KMS-11 (cell line): ENCODE measurements around the gene PPIH.
A peak's percentile ranks its signal among the peaks of the same experiment; 100 is the strongest.
"Not testable (repeated sequence)": the region's sequence is repeated elsewhere in the genome, so short reads cannot be mapped to it uniquely, and the experiment has no call there.

Experiments
- H2AFZ ChIP-seq: fragments of 200-600 bp; sonication (generic); 2 replicates; pipeline ENCODE4 v1.6.1; 2016; ENCODE audit warnings: antibody characterized with exemption, mixed run types, low read depth
- H3K27ac ChIP-seq: fragments of 200-600 bp; sonication (generic); 2 replicates; pipeline ENCODE4 v1.6.1; 2016; ENCODE audit warnings: mild to moderate bottlenecking, mixed run types
- H3K27me3 ChIP-seq: fragments of 200-600 bp; sonication (generic); 2 replicates; pipeline ENCODE4 v1.6.1; 2017; ENCODE audit warnings: mild to moderate bottlenecking, low read depth, mixed run types, moderate library complexity; ENCODE audit not compliant: insufficient read depth
- H3K36me3 ChIP-seq: fragments of 200-600 bp; sonication (generic); 2 replicates; pipeline ENCODE4 v1.6.1; 2017; ENCODE audit warnings: mild to moderate bottlenecking, mixed run types; ENCODE audit not compliant: insufficient read depth
- H3K4me1 ChIP-seq: fragments of 200-600 bp; sonication (generic); 2 replicates; pipeline ENCODE4 v1.6.1; 2016; ENCODE audit warnings: mild to moderate bottlenecking, low read depth, mixed run types; ENCODE audit not compliant: poor library complexity, severe bottlenecking
- H3K4me2 ChIP-seq: fragments of 200-600 bp; sonication (generic); 2 replicates; pipeline ENCODE4 v1.7.0; 2016; ENCODE audit warnings: mild to moderate bottlenecking, mixed run types
- H3K4me3 ChIP-seq: fragments of 200-600 bp; sonication (generic); IDR thresholded peaks from 2 replicates; pipeline ENCODE4 v1.6.1; 2017; ENCODE audit warnings: low read depth, low read length, mixed read lengths; ENCODE audit not compliant: insufficient read depth
- H3K79me2 ChIP-seq: fragments of 200-600 bp; sonication (generic); 2 replicates; pipeline ENCODE4 v1.6.1; 2016; ENCODE audit warnings: low read depth, mixed run types; ENCODE audit not compliant: insufficient read depth
- H3K9ac ChIP-seq: fragments of 200-600 bp; sonication (generic); 2 replicates; pipeline ENCODE4 v1.6.1; 2016; ENCODE audit warnings: mild to moderate bottlenecking, mixed run types
- H4K20me1 ChIP-seq: fragments of 200-600 bp; sonication (generic); 2 replicates; pipeline ENCODE4 v1.6.1; 2016; ENCODE audit warnings: mild to moderate bottlenecking, mixed run types; ENCODE audit not compliant: insufficient read depth
- CTCF ChIP-seq: fragments of 200-600 bp; sonication (generic); conservative IDR thresholded peaks from 2 replicates; pipeline ENCODE4 v1.6.1; 2017; ENCODE audit warnings: low read depth, mild to moderate bottlenecking, antibody characterized with exemption, low read length, moderate library complexity, mixed read lengths

The PPIH gene

GRCh38 chr1:42657981-42658876 is at the start of gene PPIH:
TSS of gene PPIH (plus strand) at chr1:42658423. CDS start at chr1:42658447, 24 bp downstream.
- Histone ChIP-seq H3K4me2 (peak within 1 kb of the TSS; percentile 81), H3K27me3 (no peaks in the 10 kb centered on the region), H2AFZ (peak within 1 kb of the TSS; percentile 95), H3K4me1 (peaks cover 44% of the 10 kb centered on the region), H4K20me1 (no peaks in the 10 kb centered on the region), H3K4me3 (peak within 1 kb of the TSS; percentile 72), H3K27ac (peak within 1 kb of the TSS; percentile 72), H3K9ac (peak within 1 kb of the TSS; percentile 83), H3K36me3 (peaks cover 5% of the 10 kb centered on the region; the same call in 1 of the 2 replicates), H3K79me2 (peaks cover 41% of the 10 kb centered on the region; the same call in 1 of the 2 replicates)
- TF ChIP-seq CTCF, result no peak

DNA sequence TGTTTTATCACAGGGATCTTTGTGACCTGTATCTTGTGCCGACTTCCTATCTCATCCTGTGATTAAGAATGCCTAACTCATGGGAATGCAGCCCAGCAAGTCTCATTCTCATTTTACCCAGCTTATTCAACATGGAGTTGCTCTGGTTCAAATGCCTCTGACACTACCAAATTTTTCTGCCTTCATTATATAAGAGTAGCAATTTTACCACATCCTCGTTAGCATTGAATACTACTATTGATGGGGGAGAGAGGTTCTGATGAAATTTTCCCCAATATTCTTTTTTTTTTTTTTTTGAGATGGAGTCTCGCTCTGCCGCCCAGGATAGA is 44.5 kb upstream of the PPIH start:
- no peaks in the 10 kb centered on the region for H3K79me2 ChIP-seq
- no peaks in the 10 kb centered on the region for H3K4me1 ChIP-seq
- no peak overlapping the region for H3K27ac ChIP-seq
- H3K4me2 ChIP-seq, result no peak overlapping the region
- H2AFZ ChIP-seq, result no peak overlapping the region
- no peak for TF ChIP-seq CTCF
- H3K9ac ChIP-seq, result no peak overlapping the region
- no peak overlapping the region for H3K4me3 ChIP-seq
- no peaks in the 10 kb centered on the region for H3K36me3 ChIP-seq
- H3K27me3 ChIP-seq, result no peaks in the 10 kb centered on the region
- H4K20me1 ChIP-seq, result no peaks in the 10 kb centered on the region

DNA sequence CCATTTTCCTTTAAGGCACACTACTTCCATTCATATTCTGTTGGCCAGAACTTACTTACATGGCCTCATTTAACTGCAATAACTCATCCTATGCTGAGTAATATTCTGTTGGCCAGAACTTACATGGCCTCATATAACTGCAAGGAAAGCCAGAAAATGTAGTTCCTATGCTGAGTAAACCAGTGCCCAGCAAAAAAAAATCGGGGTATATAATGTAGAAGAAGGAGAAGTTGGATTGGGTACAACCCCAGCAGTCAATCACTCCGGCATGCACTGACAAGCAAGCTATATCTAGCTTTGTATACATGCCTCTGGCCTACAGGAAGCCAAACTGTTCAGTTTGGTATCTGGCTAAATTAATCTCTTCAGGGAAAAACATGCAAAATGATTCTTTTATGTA is 39.4 kb upstream of the PPIH start:
- no peaks in the 10 kb centered on the region for H3K4me1 ChIP-seq
- H3K27ac ChIP-seq, result no peak overlapping the region
- no peak overlapping the region for H3K4me3 ChIP-seq
- no peaks in the 10 kb centered on the region for H4K20me1 ChIP-seq
- H3K79me2 ChIP-seq, result no peaks in the 10 kb centered on the region
- no peak overlapping the region for H3K4me2 ChIP-seq
- TF ChIP-seq CTCF, result no peak
- no peak overlapping the region for H2AFZ ChIP-seq
- H3K27me3 ChIP-seq, result no peaks in the 10 kb centered on the region
- no peak overlapping the region for H3K9ac ChIP-seq
- no peaks in the 10 kb centered on the region for H3K36me3 ChIP-seq

GRCh38 chr1:42620307-42620706 is 37.9 kb upstream of the PPIH start:
- no peaks in the 10 kb centered on the region for H3K4me1 ChIP-seq

GRCh38 chr1:42621180-42621579 is 37.0 kb upstream of the PPIH start:
- H2AFZ ChIP-seq, H3K36me3 ChIP-seq, H3K4me1 ChIP-seq, H3K4me2 ChIP-seq, H3K27ac ChIP-seq, H3K79me2 ChIP-seq, H3K27me3 ChIP-seq, H4K20me1 ChIP-seq, H3K4me3 ChIP-seq, H3K9ac ChIP-seq: not testable (repeated sequence)

More at GRCh38 chr1:42620307-42620706, 37.9 kb upstream of the PPIH start:
- Histone ChIP-seq H3K4me2 (no peak overlapping the region), H2AFZ (no peak overlapping the region), H3K4me3 (no peak overlapping the region), H3K27ac (no peak overlapping the region), H3K9ac (no peak overlapping the region), H3K36me3 (no peaks in the 10 kb centered on the region), H3K27me3 (no peaks in the 10 kb centered on the region), H4K20me1 (no peaks in the 10 kb centered on the region), H3K79me2 (no peaks in the 10 kb centered on the region)
- TF ChIP-seq CTCF, result no peak

DNA sequence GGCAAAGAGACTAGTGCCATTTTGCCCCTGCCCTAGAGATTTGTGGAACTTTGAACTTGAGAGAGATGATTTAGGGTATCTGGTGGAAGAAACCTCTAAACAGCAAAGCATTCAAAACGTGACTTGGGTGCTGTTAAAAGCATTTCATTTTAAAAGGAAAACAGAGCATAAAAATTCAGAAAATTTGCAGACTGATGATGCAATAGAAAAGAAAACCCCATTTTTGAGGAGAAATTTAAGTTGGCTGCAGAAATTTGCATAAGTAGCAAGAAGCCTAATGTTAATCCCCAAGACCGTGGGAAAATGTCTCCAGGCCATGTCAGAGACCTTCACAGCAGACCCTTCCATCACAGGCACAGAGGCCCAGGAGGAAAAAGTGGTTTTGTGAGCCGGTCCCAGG is 31.0 kb upstream of the PPIH start:
- not testable (repeated sequence) for H3K79me2 ChIP-seq, H3K9ac ChIP-seq, H3K27ac ChIP-seq, H3K4me2 ChIP-seq, H2AFZ ChIP-seq, H3K4me3 ChIP-seq, H3K36me3 ChIP-seq, H3K4me1 ChIP-seq, H4K20me1 ChIP-seq, H3K27me3 ChIP-seq
